Measurements from ENCODE around the gene SEMA6D.

Gene SEMA6D

GRCh38 chr15:47717036-47717612 is at the start of gene SEMA6D:
TSS of gene SEMA6D (plus strand) at chr15:47717505. CDS start at chr15:47759799, 42,294 bp downstream.
- no peak for DNase-seq

- DNase-seq = no peak
Measured at GRCh38 chr15:47669221-47669620, 48.1 kb upstream of the SEMA6D start.

GRCh38 chr15:47670365-47670764 is 46.9 kb upstream of the SEMA6D start:
- DNase-seq = no peak

GRCh38 chr15:47673232-47673761 is 44.0 kb upstream of the SEMA6D start:
- DNase-seq = no peak

- no peak for DNase-seq
Measured at GRCh38 chr15:47674586-47675232, 42.6 kb upstream of the SEMA6D start.

- no peak for DNase-seq
Measured at GRCh38 chr15:47675735-47676134, 41.6 kb upstream of the SEMA6D start.

GRCh38 chr15:47678040-47678439 is 39.3 kb upstream of the SEMA6D start:
- DNase-seq = no peak

GRCh38 chr15:47682661-47683060 is 34.6 kb upstream of the SEMA6D start:
- no peak for DNase-seq

GRCh38 chr15:47685141-47685870 is 32.0 kb upstream of the SEMA6D start:
- DNase-seq = no peak

- no peak for DNase-seq
Measured at GRCh38 chr15:47688573-47689086, 28.7 kb upstream of the SEMA6D start.

- DNase-seq = no peak
Measured at GRCh38 chr15:47689660-47690059, 27.6 kb upstream of the SEMA6D start.

GRCh38 chr15:47691882-47692281 is 25.4 kb upstream of the SEMA6D start:
- DNase-seq = no peak

GRCh38 chr15:47696351-47696750 is 21.0 kb upstream of the SEMA6D start:
- DNase-seq = no peak

- no peak for DNase-seq
Measured at GRCh38 chr15:47705281-47705997, 11.9 kb upstream of the SEMA6D start.

- DNase-seq = no peak
Measured at GRCh38 chr15:47707391-47707790, 9.9 kb upstream of the SEMA6D start.

- DNase-seq = no peak
Measured at GRCh38 chr15:47708161-47708980, 8.9 kb upstream of the SEMA6D start.

- DNase-seq = no peak
Measured at GRCh38 chr15:47711655-47712054, 5.7 kb upstream of the SEMA6D start.

GRCh38 chr15:47715402-47715801 is 1.9 kb upstream of the SEMA6D start:
- DNase-seq = no peak

GRCh38 chr15:47715856-47716445 is 1.4 kb upstream of the SEMA6D start:
- no peak for DNase-seq

- DNase-seq = no peak
Measured at GRCh38 chr15:47716516-47716915, 789 bp upstream of the SEMA6D start.

Data from AML-193 (cell line).